Endodermal cell (in vitro differentiated cells): ENCODE data around the gene GNG13. TPM values are rescaled to one million over a fixed set of nuclear protein-coding genes. Genes with fewer than 3 reads are reported as not detected.

ENCODE experiments used
- DNase-seq: peaks from one replicate; pipeline ENCODE4 v3.0.0-alpha.2; 2017
- H3K27ac ChIP-seq: 2 replicates; pipeline ENCODE4 v1.5.1; 2013; ENCODE audit warnings: mild to moderate bottlenecking, low read depth, low read length, moderate library complexity
- H3K27me3 ChIP-seq: 2 replicates; pipeline ENCODE4 v1.6.1; 2013; ENCODE audit warnings: mild to moderate bottlenecking, low read length, moderate library complexity; ENCODE audit not compliant: insufficient read depth, control insufficient read depth, poor library complexity, severe bottlenecking
- H3K36me3 ChIP-seq: 2 replicates; pipeline ENCODE4 v1.7.0; 2013; ENCODE audit warnings: mild to moderate bottlenecking, low read length, moderate library complexity; ENCODE audit not compliant: control insufficient read depth, insufficient read depth
- H3K4me1 ChIP-seq: one replicate; pipeline ENCODE4 v1.7.0; 2013; ENCODE audit warnings: low read length; ENCODE audit not compliant: control insufficient read depth, insufficient read depth
- H3K4me3 ChIP-seq: 2 replicates; pipeline ENCODE4 v1.5.1; 2013; ENCODE audit warnings: mild to moderate bottlenecking, low read length, moderate library complexity
- H3K9ac ChIP-seq: 2 replicates; pipeline ENCODE4 v1.6.1; 2013; ENCODE audit warnings: mild to moderate bottlenecking, low read length, moderate library complexity; ENCODE audit not compliant: poor library complexity, severe bottlenecking; ENCODE audit errors: extremely low read depth
- H3K9me3 ChIP-seq: 2 replicates; pipeline ENCODE4 v1.6.1; 2013; ENCODE audit warnings: mild to moderate bottlenecking, low read length, moderate library complexity; ENCODE audit not compliant: control insufficient read depth
- H3K27ac Mint-ChIP-seq: 2 replicates; pipeline ENCODE4 v1.8.0; 2020; ENCODE audit warnings: mixed read lengths
- H3K27me3 Mint-ChIP-seq: 2 replicates; pipeline ENCODE4 v1.8.0; 2021; ENCODE audit warnings: mild to moderate bottlenecking, mixed read lengths; ENCODE audit not compliant: insufficient read depth
- H3K36me3 Mint-ChIP-seq: 2 replicates; pipeline ENCODE4 v1.8.0; 2020; ENCODE audit warnings: low read depth, mixed read lengths
- H3K4me1 Mint-ChIP-seq: 2 replicates; pipeline ENCODE4 v1.8.0; 2020; ENCODE audit warnings: mixed read lengths
- H3K4me3 Mint-ChIP-seq: 2 replicates; pipeline ENCODE4 v1.8.0; 2020; ENCODE audit warnings: mild to moderate bottlenecking, moderate library complexity, mixed read lengths
- H3K9me3 Mint-ChIP-seq: 2 replicates; pipeline ENCODE4 v1.8.0; 2020; ENCODE audit warnings: mild to moderate bottlenecking, mixed read lengths
- CTCF ChIP-seq: fragments of 200-600 bp; sonication (generic); conservative IDR thresholded peaks from 2 replicates; pipeline ENCODE4 v1.5.0; 2021; ENCODE audit warnings: antibody characterized with exemption, mild to moderate bottlenecking
- WGBS, 2 experiments: methylation state at CpG; one replicate each; pipeline versions ENCODE4 v1.1.5 to v1.1.7; 2013; ENCODE audit warnings: missing lambda C conversion rate in 2 of 2, mixed read lengths in 1 of 2; ENCODE audit not compliant: insufficient coverage in 1 of 2, insufficient read length in 1 of 2; 5-methylcytosine and 5-hydroxymethylcytosine counted together
- total RNA-seq, 2 donors: library from RNA; stranded (reverse); fragmentation: NEBNext Ultra II Directional in 1 of 2; extraction: Animal tissue kit (Norgen Biotek cat#: 25700) in 1 of 2; gene quantifications; 2 replicates in 1 of 2; 3 replicates in 1 of 2; pipeline ENCODE4 v1.2.1, GENCODE V29; 2021

Gene GNG13
- total RNA-seq, 2 donors from 2014 or later = not detected

- no peaks in the 10 kb centered on the region for H3K27me3 ChIP-seq
- no peaks in the 10 kb centered on the region for H3K36me3 ChIP-seq
- Mint-ChIP-seq H3K4me1 (no peaks in the 10 kb centered on the region), H3K27ac (no peak overlapping the region), H3K4me3 (no peak overlapping the region), H3K27me3 (no peaks in the 10 kb centered on the region), H3K36me3 (no peaks in the 10 kb centered on the region), H3K9me3 (no peaks in the 10 kb centered on the region)
- no peak overlapping the region for H3K9ac ChIP-seq
- no peak for TF ChIP-seq CTCF
- H3K9me3 ChIP-seq = no peaks in the 10 kb centered on the region
- WGBS, 2 experiments = 83 to 87% methylated on average over 4 to 5 of the region's 38 CpGs
- H3K4me1 ChIP-seq = no peaks in the 10 kb centered on the region
- H3K27ac ChIP-seq = no peak overlapping the region
- H3K4me3 ChIP-seq = no peak overlapping the region
- DNase-seq = no peak
Measured at GRCh38 chr16:767743-768235, 32.7 kb downstream of the GNG13 start.

GRCh38 chr16:766820-767640 lies 33.5 kb downstream of the GNG13 start:
- H3K9ac ChIP-seq = no peak overlapping the region
- H3K27ac ChIP-seq = no peak overlapping the region
- no peaks in the 10 kb centered on the region for H3K36me3 Mint-ChIP-seq
- H3K27me3 Mint-ChIP-seq = no peaks in the 10 kb centered on the region
- H3K4me1 Mint-ChIP-seq = no peaks in the 10 kb centered on the region
- H3K9me3 Mint-ChIP-seq = no peaks in the 10 kb centered on the region
- no peak overlapping the region for H3K4me3 Mint-ChIP-seq
- H3K27ac Mint-ChIP-seq = no peak overlapping the region
- H3K9me3 ChIP-seq = no peaks in the 10 kb centered on the region
- DNase-seq = no peak
- H3K4me3 ChIP-seq = no peak overlapping the region
- no peaks in the 10 kb centered on the region for H3K36me3 ChIP-seq
- TF ChIP-seq CTCF = no peak
- whole genome bisulfite sequencing, 2 experiments = 87 to 94% methylated on average over 13 to 31 of the region's 48 CpGs
- H3K27me3 ChIP-seq = no peaks in the 10 kb centered on the region
- H3K4me1 ChIP-seq = no peaks in the 10 kb centered on the region

GRCh38 chr16:766008-766819 lies 34.3 kb downstream of the GNG13 start:
- no peaks in the 10 kb centered on the region for H3K27me3 Mint-ChIP-seq
- H3K4me1 Mint-ChIP-seq = no peaks in the 10 kb centered on the region
- no peak overlapping the region for H3K27ac Mint-ChIP-seq
- H3K36me3 Mint-ChIP-seq = no peaks in the 10 kb centered on the region
- H3K4me3 Mint-ChIP-seq = no peak overlapping the region
- Histone ChIP-seq H3K4me1 (no peaks in the 10 kb centered on the region), H3K4me3 (no peak overlapping the region), H3K27ac (no peak overlapping the region), H3K9ac (no peak overlapping the region), H3K9me3 (no peaks in the 10 kb centered on the region), H3K27me3 (no peaks in the 10 kb centered on the region), H3K36me3 (no peaks in the 10 kb centered on the region)
- no peak for DNase-seq
- 94 to 97% methylated on average over 25 to 29 of the region's 29 CpGs for WGBS, 2 experiments
- TF ChIP-seq CTCF = no peak
- no peaks in the 10 kb centered on the region for H3K9me3 Mint-ChIP-seq
